ENCODE data around the gene KRABD2.

DNA sequence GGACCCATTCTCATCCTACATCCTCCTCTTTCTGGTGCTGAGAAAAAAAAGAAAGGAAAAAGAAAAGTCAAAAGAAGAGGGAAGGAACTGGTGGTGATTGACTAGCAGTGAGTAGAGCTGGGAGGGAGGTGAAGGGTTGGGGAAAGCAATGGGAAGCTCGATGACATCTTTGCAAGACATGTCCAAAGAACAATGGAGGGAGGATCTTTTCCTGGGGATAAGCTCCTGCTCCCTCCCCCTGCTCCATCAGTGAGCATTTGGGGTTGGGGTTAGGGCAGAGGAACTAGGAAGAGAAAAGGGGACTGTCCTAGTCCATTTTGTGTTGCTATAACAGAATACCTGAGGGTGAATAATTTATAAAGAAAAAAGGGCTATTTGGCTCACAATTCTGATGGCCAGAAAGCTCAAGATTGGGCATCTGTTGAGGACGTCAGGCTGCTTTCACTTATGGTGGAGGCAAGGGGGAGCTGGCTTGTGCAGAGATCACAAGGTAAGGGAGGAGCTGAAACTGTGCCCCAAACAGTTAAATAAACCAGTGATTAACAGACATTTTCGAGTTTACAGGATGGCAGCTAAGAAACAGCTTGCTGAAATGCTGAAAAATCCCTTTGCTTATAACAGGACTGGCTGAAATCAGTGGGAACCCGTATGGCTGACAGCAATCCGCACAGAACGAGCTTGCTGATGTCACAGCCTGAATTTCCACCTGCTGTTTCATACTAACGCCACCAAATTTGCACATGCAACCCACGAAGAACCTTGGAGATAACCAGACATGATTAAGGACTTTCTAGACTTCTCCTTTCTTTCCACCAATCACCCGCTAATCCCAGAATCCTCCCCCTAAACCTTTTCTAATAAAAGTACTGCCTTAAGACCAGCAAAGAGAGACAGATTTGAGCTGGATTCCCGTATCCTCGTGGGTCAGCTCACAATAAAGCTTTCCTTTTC lies 38.4 kb downstream of the KRABD2 start:
- TF ChIP-seq, protein P1, sequence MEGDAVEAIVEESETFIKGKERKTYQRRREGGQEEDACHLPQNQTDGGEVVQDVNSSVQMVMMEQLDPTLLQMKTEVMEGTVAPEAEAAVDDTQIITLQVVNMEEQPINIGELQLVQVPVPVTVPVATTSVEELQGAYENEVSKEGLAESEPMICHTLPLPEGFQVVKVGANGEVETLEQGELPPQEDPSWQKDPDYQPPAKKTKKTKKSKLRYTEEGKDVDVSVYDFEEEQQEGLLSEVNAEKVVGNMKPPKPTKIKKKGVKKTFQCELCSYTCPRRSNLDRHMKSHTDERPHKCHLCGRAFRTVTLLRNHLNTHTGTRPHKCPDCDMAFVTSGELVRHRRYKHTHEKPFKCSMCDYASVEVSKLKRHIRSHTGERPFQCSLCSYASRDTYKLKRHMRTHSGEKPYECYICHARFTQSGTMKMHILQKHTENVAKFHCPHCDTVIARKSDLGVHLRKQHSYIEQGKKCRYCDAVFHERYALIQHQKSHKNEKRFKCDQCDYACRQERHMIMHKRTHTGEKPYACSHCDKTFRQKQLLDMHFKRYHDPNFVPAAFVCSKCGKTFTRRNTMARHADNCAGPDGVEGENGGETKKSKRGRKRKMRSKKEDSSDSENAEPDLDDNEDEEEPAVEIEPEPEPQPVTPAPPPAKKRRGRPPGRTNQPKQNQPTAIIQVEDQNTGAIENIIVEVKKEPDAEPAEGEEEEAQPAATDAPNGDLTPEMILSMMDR (IDR thresholded peaks at IDR 0.05) = no peak
- no peak for TF ChIP-seq POLR2A (IDR thresholded peaks at IDR 0.05)

Data from vagina (tissue), 2 donors.